A673 (cell line): ENCODE results near the gene UPK3A. TPM values are rescaled to one million over a fixed set of nuclear protein-coding genes. Genes with fewer than 3 reads are reported as not detected.

ENCODE experiments used
- total RNA-seq: library from RNA; stranded (reverse); gene quantifications from 2 replicates; pipeline ENCODE4 v1.2.3, GENCODE V29; 2021

Gene UPK3A
- total RNA-seq, 1 experiment from 2014 or later = not detected

Other genes starting within 250 kb of the UPK3A start
- gene NUP50, start 121.0 kb upstream of the UPK3A start, total RNA-seq = 124 and 126 TPM in 2 replicates
- 54.8 and 64.2 TPM in 2 replicates for gene KIAA0930, start 44.1 kb upstream of the UPK3A start, total RNA-seq
- 54.0 and 58.3 TPM in 2 replicates for gene FAM118A, start 25.0 kb downstream of the UPK3A start, total RNA-seq
- not detected in 2 replicates for gene SMC1B, start 128.7 kb downstream of the UPK3A start, total RNA-seq
- 13.2 and 14.9 TPM in 2 replicates for gene RIBC2, start 128.7 kb downstream of the UPK3A start, total RNA-seq
- gene FBLN1, start 217.9 kb downstream of the UPK3A start, total RNA-seq = 96.4 and 117 TPM in 2 replicates